Right cardiac atrium (tissue), 5 donors: ENCODE data around the gene PRSS27. TPM values are rescaled to one million over a fixed set of nuclear protein-coding genes. Genes with fewer than 3 reads are reported as not detected.

Source experiments
- polyA plus RNA-seq: library from polyadenylated mRNA; stranded (reverse); fragments of 200-250 nt; gene quantifications from one replicate; pipeline ENCODE4 v1.2.3, GENCODE V29; 2013
- total RNA-seq, 4 donors: library from RNA; stranded (reverse); fragmentation: NEBNext Ultra II Directional; extraction: Animal tissue kit (Norgen Biotek cat#: 25700); gene quantifications; one replicate each; pipeline ENCODE4 v1.2.1, GENCODE V29; 2021
- donor health status: healthy with polysubstance abuse.
- donor health status: DM: no; HTN: yes; CAD: no.
- donor health status: DM: no; HTN: no; CAD: no.
- donor health status: DM: no; HTN: yes; CAD: no; lungs with severe emphysema.
- donor health status: DM: yes; HTN: yes; CAD: no.

The PRSS27 gene
- total and polyA plus RNA-seq, 5 donors = 0.25 to 0.64 (median 0.37) TPM

Other genes starting within 250 kb of the PRSS27 start
- 1 to 10 TPM in 2 of 4 donors, under 1 TPM in 2; 0.50 to 1.8 (median 0.90) TPM for gene NTN3, start 248.9 kb downstream of the PRSS27 start, total RNA-seq
- gene NTN3, start 248.9 kb downstream of the PRSS27 start, polyA plus RNA-seq = 0.59 TPM
- 10 to 100 TPM; 11.6 to 15.5 (median 13.0) TPM for gene TBC1D24, start 245.1 kb downstream of the PRSS27 start, total RNA-seq
- gene TBC1D24, start 245.1 kb downstream of the PRSS27 start, polyA plus RNA-seq = 5.7 TPM
- gene ATP6V0C, start 206.3 kb downstream of the PRSS27 start, total RNA-seq = 100 to 1,000 TPM; 153 to 180 (median 179) TPM
- gene ATP6V0C, start 206.3 kb downstream of the PRSS27 start, polyA plus RNA-seq = 206 TPM
- 10 to 100 TPM; 10.6 to 16.5 (median 14.4) TPM for gene AMDHD2, start 199.9 kb downstream of the PRSS27 start, total RNA-seq
- 12.1 TPM for gene AMDHD2, start 199.9 kb downstream of the PRSS27 start, polyA plus RNA-seq
- gene CEMP1, start 188.8 kb downstream of the PRSS27 start, total RNA-seq = not detected
- gene CEMP1, start 188.8 kb downstream of the PRSS27 start, polyA plus RNA-seq = 0.27 TPM
- 10 to 100 TPM; 35.7 to 44.9 (median 37.8) TPM for gene PDPK1, start 182.2 kb downstream of the PRSS27 start, total RNA-seq
- 18.0 TPM for gene PDPK1, start 182.2 kb downstream of the PRSS27 start, polyA plus RNA-seq
- gene KCTD5, start 37.7 kb downstream of the PRSS27 start, total RNA-seq = 10 to 100 TPM; 10.6 to 13.7 (median 12.0) TPM
- gene KCTD5, start 37.7 kb downstream of the PRSS27 start, polyA plus RNA-seq = 11.1 TPM
- gene SRRM2, start 32.4 kb upstream of the PRSS27 start, total RNA-seq = 100 to 1,000 TPM; 299 to 352 (median 320) TPM
- 402 TPM for gene SRRM2, start 32.4 kb upstream of the PRSS27 start, polyA plus RNA-seq
- gene ELOB, start 57.1 kb upstream of the PRSS27 start, total RNA-seq = 100 to 1,000 TPM; 235 to 320 (median 280) TPM
- gene ELOB, start 57.1 kb upstream of the PRSS27 start, polyA plus RNA-seq = 625 TPM
- gene PRSS33, start 67.3 kb upstream of the PRSS27 start, total RNA-seq = not detected
- gene PRSS33, start 67.3 kb upstream of the PRSS27 start, polyA plus RNA-seq = not detected
- gene PRSS41, start 78.2 kb upstream of the PRSS27 start, total RNA-seq = not detected
- gene PRSS41, start 78.2 kb upstream of the PRSS27 start, polyA plus RNA-seq = not detected
- gene PRSS21, start 97.0 kb upstream of the PRSS27 start, total RNA-seq = not detected
- gene PRSS21, start 97.0 kb upstream of the PRSS27 start, polyA plus RNA-seq = not detected
- under 1 TPM in 3 of 4 donors, not detected in 1; 0.35 to 0.64 (median 0.51) TPM for gene ZG16B, start 110.1 kb upstream of the PRSS27 start, total RNA-seq
- not detected for gene ZG16B, start 110.1 kb upstream of the PRSS27 start, polyA plus RNA-seq
- gene PRSS22, start 137.9 kb upstream of the PRSS27 start, total RNA-seq = not detected
- gene PRSS22, start 137.9 kb upstream of the PRSS27 start, polyA plus RNA-seq = not detected
- gene FLYWCH2, start 163.0 kb upstream of the PRSS27 start, total RNA-seq = 10 to 100 TPM; 26.6 to 37.2 (median 29.1) TPM
- 44.3 TPM for gene FLYWCH2, start 163.0 kb upstream of the PRSS27 start, polyA plus RNA-seq
- gene FLYWCH1, start 191.7 kb upstream of the PRSS27 start, total RNA-seq = 10 to 100 TPM; 35.8 to 43.9 (median 36.4) TPM
- gene FLYWCH1, start 191.7 kb upstream of the PRSS27 start, polyA plus RNA-seq = 28.9 TPM
- not detected for gene KREMEN2, start 244.1 kb upstream of the PRSS27 start, total RNA-seq
- gene KREMEN2, start 244.1 kb upstream of the PRSS27 start, polyA plus RNA-seq = not detected
- gene PAQR4, start 249.1 kb upstream of the PRSS27 start, total RNA-seq = 1 to 10 TPM; 4.0 to 8.8 (median 5.5) TPM
- 10.3 TPM for gene PAQR4, start 249.1 kb upstream of the PRSS27 start, polyA plus RNA-seq